NCI-H1436 treated with DMSO at 0.1 percent for 48 hours (cell line): Measurements from ENCODE around the gene TOMM22.

Source experiments
- DNase-seq: peaks from one replicate; lab custom pipeline; 2025; lab: John Stamatoyannopoulos, UW

Gene TOMM22

DNA sequence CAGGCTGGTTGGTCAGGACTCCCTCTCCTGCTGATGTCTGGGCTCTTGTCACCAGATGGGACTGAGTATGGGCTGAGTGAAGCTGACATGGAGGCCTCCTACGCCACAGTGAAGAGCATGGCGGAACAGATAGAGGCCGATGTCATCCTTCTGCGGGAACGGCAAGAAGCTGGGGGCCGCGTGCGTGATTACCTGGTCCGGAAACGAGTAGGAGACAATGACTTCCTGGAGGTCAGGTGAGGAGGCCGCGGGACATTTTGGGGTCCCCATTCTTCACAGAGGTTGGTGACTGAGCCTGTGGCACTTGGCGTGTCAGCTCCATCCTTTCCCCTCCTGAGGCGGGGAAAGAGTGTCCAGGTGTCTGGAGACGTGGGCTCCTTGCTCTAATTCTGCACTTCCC, 34.1 kb downstream of the TOMM22 start:
- DNase-seq: no peak

DNA sequence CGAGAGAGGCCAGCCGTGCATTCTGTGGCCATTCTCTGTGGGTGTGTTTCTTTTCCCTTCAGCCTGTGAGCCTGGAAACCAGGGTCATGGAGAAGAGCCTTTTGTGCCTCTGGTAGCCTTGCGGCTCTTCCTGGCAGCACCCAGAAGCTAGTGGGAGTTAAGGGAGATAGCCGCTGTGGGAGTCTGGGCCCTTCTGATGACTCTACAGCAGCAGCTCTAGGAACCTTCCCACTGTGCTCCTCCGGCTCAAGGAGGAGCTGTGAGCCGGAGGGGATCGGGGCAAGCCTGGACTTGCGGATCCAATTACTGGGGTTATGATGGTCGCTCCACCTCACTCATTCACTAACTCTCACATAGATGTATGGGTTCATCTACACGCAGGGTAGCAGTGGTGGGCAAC, 34.5 kb downstream of the TOMM22 start:
- DNase-seq: no peak

DNA sequence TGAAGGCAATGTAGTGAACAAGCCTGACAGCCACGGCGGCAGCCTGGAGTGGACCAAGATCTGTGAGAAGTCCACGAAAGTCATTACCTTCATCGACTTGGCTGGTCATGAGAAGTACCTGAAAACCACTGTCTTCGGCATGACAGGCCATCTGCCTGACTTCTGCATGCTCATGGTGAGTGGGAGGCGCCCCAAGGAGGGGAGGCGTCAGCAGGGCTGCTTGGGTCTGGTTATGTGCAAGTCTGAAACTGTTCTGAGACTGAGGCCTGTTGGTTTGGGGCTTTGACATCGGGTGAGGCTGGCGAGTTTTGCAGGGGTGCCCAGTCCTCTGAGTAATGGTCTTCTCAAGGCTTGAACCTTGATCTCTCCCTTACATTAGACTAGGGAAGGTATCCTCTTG, 35.1 kb downstream of the TOMM22 start:
- DNase-seq: no peak

DNA sequence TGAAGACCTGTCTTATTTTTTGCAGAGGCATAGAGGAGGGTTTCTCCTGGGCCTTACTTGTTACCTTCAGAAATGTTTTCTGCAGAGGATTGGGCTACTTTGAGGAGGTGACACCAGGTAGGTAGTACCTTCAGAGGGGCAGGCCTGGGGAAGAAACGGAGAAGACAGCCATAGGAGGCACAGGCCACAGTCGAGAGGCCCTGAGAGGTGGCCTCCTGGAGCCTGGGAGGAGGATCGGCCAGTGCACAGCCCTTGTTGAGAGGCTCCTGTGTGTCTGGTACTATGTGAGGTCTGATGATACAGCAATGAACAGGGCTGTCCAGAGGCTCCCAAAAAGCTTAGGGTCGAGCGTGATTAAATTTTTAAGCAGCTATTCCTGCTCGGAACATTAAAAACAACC, 35.5 kb downstream of the TOMM22 start:
- DNase-seq: no peak

DNA sequence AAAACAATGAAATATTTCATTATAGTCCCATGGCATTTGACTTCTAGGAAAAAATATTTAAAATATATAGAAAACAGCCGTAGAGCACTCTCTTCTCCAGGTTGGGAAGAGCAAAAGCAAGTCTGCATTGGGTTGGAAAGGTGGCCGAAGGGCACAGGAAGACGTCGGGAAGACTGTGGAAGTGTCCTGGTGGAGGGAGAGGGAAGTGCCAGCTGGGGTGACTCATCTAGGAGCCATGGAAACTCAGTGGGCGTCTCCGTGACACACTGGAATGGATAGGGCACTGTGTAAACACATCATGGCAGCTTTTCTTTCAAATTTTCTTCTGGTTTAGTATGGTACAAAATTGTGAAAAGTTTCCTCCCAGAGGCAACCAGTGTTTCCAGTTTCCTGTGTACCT, 36.7 kb downstream of the TOMM22 start:
- DNase-seq: no peak

DNA sequence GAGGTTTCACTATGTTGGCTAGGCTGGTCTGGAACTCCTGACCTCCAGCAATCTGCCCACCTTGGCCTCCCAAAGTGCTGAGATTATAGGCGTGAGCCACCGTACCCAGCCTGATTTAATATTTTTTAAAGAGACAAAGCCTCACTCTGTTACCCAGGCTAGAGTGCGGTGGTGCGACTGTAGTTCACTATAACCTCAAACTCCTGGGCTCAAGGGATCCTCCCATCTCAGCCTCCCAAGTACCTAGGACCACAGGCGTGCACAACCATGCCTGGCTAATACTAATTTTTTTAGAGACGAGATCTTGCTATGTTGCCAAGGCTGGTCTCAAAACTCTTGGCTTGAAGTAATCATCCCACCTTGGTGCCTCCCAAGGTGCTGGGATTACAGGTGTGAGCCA, 37.4 kb downstream of the TOMM22 start:
- DNase-seq: no peak

DNA sequence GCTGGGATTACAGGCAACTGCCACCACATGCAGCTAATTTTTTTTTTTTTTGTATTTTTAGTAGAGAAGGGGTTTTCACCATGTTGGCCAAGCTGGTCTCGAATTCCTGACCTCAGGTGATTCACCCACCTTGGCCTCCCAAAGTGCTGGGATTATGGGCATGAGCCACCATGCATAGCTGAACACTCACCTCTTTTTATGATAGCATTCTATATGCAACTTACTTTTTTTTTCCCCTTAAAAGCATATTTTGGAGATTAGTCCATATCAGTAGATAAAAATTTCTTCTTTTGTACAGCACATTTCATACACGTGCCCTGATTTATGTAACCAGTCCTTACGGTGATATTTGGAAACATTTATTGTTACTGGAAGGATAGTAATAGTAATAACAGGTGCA, 38.6 kb downstream of the TOMM22 start:
- no peak for DNase-seq

DNA sequence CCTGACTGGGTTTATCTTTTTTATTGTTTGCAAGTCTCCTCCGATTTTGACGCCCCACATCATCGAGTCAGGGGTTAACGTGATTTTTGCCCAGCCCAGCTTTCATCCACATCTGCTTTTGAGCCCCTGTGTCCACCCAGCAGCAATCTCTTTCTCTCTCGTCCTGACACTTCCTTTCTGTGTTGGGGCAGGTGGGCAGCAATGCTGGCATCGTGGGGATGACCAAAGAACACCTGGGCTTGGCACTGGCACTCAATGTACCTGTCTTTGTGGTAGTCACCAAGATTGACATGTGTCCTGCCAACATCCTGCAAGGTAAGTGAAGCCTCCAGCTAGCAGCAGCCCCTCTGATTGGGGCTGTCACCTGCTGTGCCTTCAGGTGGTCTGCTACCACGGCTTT, 39.8 kb downstream of the TOMM22 start:
- no peak for DNase-seq

DNA sequence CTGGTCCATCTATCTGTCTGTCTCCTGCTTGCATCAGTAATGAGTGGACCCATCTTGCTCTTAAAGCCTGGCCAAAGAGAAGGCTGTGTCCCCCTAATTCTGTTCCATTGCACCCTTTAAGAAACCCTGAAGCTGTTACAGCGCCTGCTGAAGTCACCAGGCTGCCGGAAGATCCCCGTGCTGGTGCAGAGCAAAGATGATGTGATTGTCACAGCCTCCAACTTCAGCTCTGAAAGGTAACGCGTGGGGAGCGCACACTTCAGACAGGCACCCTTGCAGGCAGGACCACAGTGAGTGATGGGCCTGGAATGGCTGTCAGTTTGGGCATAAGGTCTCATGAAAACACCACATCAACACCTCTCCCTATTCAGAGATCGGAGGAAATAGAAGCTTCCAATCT, 42.4 kb downstream of the TOMM22 start:
- no peak for DNase-seq

DNA sequence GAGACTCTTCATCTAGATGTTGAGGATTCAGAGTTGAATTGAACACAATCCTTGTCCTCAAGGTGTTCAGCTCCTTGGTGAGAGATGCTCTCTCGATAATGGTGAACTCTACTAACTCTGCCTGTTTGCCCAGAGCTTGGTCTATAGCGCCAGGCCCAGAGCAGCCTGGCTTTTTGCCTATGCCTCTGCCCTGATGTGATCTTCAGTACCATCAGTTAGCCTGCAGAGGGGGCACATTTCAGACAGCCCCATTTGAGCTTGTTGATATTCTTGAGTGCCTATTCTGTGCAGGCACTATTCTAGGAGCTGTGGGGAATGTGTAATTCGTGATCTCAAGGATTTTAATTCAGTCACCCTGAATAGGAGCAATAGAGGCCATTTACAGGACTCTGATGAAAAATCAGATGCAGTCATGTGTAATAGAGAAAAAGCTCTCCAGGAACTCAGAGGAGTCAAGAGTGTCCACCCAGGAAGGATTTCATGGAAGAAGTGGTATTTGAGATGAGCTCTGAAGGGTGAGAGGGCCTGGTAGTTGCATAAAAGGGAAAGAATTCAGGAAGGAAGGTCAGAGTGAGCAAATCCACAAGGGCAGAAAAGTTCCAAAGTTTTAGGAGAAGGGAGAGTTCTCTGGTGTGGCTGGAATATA, 43.3 kb downstream of the TOMM22 start:
- DNase-seq: no peak

DNA sequence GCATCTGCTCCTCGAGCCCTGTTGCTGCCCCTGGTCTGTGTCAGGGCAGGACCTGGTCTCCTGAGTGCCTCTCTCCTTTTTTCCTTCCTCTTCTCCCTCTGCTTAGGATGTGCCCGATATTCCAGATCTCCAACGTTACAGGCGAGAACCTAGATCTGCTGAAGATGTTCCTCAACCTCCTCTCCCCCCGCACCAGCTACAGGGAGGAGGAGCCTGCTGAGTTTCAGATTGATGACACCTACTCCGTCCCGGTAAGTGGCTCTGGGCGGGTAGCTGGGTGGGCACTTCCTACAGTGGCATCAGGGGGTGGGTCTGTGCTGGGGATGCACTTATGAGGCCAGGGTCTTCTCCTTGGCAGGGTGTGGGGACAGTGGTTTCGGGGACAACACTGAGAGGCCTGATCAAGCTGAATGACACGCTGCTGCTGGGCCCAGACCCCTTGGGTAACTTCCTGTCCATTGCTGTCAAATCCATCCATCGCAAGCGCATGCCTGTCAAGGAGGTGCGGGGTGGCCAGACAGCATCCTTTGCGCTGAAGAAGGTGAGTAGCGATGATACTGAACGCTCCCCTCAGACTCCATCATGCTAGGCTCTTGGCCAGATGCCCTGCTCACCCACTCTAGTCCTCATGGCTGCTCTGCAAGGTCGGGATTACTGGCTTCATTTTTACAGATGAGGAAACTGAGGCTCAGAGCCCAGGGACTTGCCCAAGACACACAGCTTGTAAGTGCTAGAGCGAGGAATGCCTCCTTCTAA, 44.3 kb downstream of the TOMM22 start:
- DNase-seq: no peak

DNA sequence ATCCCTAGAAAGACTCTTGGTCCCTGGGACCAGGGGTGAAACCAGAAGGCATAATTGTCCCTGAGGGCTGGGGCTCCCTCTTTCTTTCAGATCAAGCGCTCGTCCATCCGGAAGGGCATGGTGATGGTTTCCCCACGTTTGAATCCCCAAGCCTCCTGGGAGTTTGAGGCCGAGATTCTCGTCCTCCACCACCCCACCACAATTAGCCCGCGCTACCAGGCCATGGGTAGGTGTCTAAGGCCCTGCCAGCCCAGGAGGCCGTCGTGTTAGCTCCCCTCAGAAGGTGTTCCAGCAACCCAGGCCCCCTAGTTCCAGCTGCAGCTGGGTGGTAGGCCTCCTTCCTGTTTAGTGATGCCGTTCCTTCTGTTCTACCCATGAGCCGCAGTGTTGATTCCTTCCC, 45.4 kb downstream of the TOMM22 start:
- DNase-seq: no peak

DNA sequence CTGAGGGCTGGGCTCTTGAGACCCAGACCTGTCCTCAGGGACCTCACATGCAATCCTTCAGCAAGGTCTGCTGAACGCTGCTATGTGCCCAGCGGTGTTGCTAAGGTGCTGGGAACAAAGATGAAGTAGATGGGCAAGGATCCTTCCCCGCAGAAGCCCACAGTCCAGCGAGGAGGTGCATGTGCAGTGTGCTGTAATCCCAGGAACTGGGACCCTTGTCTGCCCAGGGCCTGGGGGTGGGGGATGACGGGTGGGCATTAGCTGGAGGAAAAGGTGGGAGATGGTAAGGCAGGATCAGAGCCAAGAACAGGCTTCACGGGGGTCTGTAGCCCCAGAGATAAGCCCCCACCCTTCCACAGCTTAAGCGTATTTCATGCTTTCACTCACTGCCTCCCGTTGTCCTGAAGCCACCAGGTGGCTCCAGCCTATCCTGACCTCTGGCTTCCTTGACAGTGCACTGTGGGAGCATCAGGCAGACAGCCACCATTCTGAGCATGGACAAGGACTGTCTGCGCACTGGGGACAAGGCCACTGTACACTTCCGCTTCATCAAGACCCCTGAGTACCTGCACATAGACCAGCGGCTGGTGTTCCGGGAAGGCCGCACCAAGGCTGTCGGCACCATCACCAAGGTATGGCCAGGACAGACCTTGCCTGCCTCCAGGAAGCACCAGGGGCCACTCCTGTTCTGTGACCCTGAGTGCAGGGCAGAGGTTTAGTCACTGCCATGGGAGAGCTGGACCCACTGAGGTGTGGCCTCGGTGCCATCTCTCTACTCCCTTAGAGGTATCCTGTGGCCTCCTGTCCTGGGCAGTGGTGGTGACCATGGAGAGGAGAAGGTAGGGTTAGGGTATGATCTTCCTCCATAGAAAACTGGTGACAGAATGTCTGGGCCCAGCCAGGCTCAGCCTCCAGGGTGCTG, 46.0 kb downstream of the TOMM22 start:
- DNase-seq: no peak

DNA sequence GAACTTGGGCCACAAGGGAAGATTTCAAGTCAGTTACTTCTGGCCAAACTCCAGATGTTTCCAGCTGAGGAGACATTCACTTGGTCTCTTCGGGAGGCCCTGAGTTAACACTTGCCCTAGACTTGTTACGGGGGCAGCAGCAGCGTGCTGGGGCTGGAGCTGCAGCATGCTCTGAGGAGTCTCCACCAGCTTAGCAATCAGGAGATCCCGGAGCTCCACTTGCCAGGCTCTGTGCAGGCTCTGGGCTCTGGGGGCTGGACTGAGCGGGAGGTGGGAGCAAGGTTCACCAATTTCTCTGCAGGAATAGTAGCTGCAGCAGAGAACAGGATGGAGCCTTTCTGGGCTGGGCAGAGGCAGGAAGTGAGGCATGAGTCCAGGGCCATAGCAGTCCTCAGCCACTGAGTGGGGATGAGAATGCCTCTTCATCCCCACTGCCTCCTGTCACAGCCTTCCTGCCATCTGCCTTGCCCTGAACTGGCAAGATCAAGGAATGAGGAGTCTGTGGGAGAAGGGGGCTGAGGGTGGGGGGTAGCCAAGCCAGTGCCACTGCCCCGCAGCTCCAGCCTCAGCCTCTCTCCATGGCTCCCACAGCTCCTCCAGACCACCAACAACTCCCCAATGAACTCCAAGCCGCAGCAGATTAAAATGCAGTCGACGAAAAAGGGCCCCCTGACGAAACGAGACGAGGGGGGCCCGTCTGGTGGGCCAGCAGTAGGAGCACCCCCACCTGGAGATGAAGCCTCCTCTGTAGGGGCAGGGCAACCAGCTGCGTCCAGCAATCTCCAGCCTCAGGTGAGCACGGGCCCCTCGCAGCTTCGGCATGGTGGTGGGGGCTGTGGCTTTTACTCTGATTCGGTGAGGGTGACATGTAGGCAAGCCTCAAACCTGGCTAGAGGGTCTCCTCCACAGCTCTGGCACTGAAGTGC, 47.4 kb downstream of the TOMM22 start:
- no peak for DNase-seq

DNA sequence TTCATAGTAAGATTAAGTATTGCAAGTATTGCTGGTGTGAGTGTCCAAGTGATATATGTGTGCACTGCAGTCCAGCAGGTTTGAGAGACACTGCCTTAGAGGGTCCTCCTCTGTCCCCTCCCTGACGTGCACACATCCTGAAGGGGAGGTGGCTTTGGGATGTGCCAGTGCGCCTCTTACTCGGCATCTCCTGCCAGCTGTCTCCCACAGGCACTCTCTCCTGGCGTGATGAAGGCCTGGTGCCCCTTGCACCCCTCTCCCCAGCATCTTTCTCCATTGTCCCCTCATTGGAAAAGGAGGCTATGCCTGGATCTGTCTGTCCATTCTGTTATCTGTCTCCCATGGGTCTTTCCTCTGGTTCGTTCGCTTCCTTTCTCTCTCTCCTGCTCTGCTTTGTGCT, 48.2 kb downstream of the TOMM22 start:
- DNase-seq: no peak

DNA sequence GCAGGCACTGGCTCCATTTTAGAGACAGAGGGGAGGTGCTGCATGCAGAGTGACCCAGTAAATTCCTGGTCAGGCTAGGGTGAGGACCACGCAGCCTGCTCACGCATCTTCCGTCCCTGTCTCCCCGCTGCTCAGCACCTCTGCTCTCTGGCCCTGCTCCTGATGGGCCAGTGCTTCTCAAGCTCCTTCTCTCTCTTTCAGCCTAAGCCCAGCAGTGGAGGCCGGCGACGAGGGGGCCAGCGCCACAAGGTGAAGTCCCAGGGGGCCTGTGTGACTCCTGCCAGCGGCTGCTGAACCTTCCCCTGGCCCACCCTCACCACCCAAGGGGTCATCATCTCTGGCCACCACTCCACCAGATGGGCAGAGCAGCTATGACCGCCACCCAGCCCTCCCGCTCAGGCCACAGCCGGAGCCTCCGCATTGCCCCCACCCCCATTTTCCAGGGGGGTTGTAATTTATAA, 48.7 kb downstream of the TOMM22 start:
- no peak for DNase-seq

DNA sequence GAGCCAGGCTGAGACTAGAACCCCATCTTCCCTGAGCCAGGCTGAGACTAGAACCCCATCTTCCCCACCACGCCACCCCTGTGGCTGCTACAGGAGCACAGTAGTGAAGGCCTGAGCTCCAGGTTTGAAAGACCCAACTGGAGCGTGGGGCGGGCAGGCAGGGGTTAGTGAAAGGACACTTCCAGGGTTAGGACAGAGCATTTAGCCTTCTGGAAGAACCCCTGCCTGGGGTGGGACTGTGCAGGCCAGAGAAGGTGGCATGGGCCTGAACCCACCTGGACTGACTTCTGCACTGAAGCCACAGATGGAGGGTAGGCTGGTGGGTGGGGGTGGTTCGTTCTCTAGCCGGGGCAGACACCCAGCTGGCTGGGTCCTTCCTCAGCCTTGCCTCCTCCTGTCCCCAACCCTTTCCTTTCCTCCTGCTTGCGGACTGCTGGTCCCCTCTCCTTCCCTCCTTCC, 50.0 kb downstream of the TOMM22 start:
- DNase-seq: no peak

DNA sequence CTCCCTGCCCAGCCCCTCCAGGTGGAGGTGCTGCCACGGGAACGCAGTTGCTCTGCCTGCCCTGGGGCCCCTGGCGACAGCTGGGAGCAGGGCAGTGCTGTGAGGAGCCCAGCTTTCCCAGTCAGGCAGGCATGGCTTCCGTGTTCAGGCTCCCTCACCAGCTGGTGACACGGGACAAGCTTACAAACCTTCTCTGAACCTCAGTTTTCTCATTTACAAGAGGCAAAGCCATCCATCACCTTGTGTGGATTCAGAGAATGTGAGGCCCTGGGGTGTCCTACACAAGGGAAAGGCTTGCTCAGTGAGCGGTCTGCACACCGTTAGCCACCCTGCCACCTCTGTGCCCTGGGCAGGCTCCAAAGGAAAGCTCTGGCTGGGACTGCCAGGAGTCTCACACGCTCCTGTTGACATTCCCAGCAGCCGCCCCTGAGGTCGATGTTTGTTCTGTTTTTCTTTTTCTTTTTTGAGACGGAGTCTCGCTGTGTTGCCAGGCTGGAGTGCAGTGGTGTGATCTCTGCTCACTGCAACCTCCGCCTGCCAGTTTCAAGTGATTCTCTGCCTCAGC, 50.6 kb downstream of the TOMM22 start:
- DNase-seq: no peak

DNA sequence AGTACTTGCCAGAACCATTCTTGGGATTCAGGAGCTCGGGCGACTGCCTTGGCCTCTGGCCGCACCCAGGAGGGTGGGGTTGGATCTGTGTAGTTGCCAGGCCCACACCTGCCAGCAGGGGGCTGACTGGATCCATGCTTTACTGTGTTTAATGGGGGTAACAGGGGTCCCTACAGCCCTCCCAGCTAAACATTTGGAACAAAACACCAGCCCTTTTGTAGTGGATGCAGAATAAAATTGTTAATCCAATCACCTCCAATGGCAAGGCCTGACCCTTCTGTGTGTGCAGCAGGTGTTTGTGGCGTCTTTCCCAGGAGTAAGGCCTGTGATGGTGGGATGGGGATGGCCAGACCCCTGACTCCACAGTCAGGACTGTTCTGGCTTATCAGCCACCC, 51.6 kb downstream of the TOMM22 start:
- DNase-seq: no peak

DNA sequence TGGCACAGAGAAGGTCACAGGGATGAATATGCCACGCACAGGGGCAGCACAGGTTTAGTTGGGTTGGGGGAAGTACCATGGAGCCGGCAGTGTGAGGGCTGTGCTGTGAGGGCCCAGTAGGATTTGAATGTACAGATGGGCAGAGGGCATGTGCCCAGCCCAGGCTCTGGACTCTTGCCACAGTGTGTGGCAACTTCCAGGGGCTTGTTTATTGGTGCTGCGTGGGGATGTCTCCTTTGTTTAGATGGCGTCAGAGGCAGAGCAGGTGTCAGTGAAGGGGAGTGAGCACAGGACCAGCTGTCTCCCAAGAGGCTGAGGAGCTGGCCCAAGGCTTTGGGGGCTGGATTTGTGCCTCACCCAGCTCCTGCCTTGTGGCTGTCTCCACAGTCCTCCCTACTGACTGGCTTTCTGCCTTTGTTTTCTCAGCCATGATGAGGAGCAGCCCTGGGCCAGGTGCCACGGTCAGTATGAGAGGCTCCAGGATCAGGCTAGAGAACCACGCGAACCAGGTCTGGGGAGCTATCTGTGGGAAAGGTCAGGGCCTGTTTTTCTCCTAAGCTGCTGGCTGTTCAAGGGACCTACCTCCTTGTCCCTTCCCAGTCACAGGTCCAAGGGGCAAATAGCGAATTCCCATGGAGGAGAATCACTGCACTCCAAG, 52.1 kb downstream of the TOMM22 start:
- no peak for DNase-seq
